CD4-positive, alpha-beta T cell treated with Interleukin-6 at 100 ng/mL for 8 hours (primary cell): ENCODE data around the gene SEMA3B.
"Not testable (repeated sequence)": the region's sequence is repeated elsewhere in the genome, so short reads cannot be mapped to it uniquely, and the experiment has no call there.

Experiments used
- DNase-seq: peaks from one replicate; pipeline ENCODE4 v3.0.0-alpha.2; 2020; ENCODE audit warnings: mixed read lengths, low spot score

Gene SEMA3B

GRCh38 chr3:50272911-50273688, 4.2 kb downstream of the SEMA3B start:
- DNase-seq = peak; percentile 77

GRCh38 chr3:50273689-50274065, 4.7 kb downstream of the SEMA3B start:
- no peak for DNase-seq

- peak; percentile 69 for DNase-seq
These were observed 5.6 kb downstream of the SEMA3B start for GRCh38 chr3:50274371-50275104.

- no peak for DNase-seq
These were observed 6.4 kb downstream of the SEMA3B start for GRCh38 chr3:50275141-50275995.

GRCh38 chr3:50275996-50276761, 7.2 kb downstream of the SEMA3B start:
- no peak for DNase-seq

GRCh38 chr3:50276762-50277101, 7.8 kb downstream of the SEMA3B start:
- no peak for DNase-seq

GRCh38 chr3:50278123-50278879, 9.4 kb downstream of the SEMA3B start:
- DNase-seq = no peak

GRCh38 chr3:50278880-50279224, 9.9 kb downstream of the SEMA3B start, which contains the start of gene LSMEM2:
Gene LSMEM2, plus strand, starts transcription at chr3:50279087. Its CDS starts 27 bp downstream, at chr3:50279114.
- no peak for DNase-seq

GRCh38 chr3:50279255-50280016, 10.5 kb downstream of the SEMA3B start:
- no peak for DNase-seq

- not testable (repeated sequence) for DNase-seq
These were observed 15.2 kb downstream of the SEMA3B start for GRCh38 chr3:50284121-50284520.

- DNase-seq = no peak
These were observed 17.6 kb downstream of the SEMA3B start for GRCh38 chr3:50286322-50287227.

- no peak for DNase-seq
These were observed 18.3 kb downstream of the SEMA3B start for GRCh38 chr3:50287262-50287661.

GRCh38 chr3:50288387-50289007, 19.6 kb downstream of the SEMA3B start:
- no peak for DNase-seq

- no peak for DNase-seq
These were observed 20.2 kb downstream of the SEMA3B start for GRCh38 chr3:50289130-50289529.

GRCh38 chr3:50290161-50290641, 21.3 kb downstream of the SEMA3B start:
- DNase-seq = no peak

GRCh38 chr3:50292159-50293078, 23.5 kb downstream of the SEMA3B start, which contains the start of gene IFRD2:
Gene IFRD2, minus strand, starts transcription at chr3:50292429. Its CDS starts 155 bp downstream, at chr3:50292274.
- peak; percentile 96 for DNase-seq

- no peak for DNase-seq
These were observed 24.3 kb downstream of the SEMA3B start for GRCh38 chr3:50293079-50293801.
